ENCODE measurements around the gene ACTA1. TPM values are rescaled to one million over a fixed set of nuclear protein-coding genes. Genes with fewer than 3 reads are reported as not detected.

ACTA1 gene
- total RNA-seq, 1 donor from 2014 or later, result not detected

- no peak for DNase-seq
- Histone ChIP-seq H3K27me3 (peaks cover 24% of the 10 kb centered on the region), H3K9me3 (no peaks in the 10 kb centered on the region), H3K4me1 (peaks cover 21% of the 10 kb centered on the region), H3K4me3 (no peak overlapping the region), H3K27ac (no peak overlapping the region), H3K36me3 (no peaks in the 10 kb centered on the region)
- no peak for TF ChIP-seq CTCF (IDR thresholded peaks at IDR 0.05)
- intact Hi-C loops (cut with DNase I), result no loop called here
- peak; percentile 18 for ATAC-seq
These were observed 21.8 kb downstream of the ACTA1 start for GRCh38 chr1:229412056-229412455.

GRCh38 chr1:229411434-229412055 lies 22.3 kb downstream of the ACTA1 start:
- no peaks in the 10 kb centered on the region for H3K9me3 ChIP-seq
- no peak for TF ChIP-seq CTCF (IDR thresholded peaks at IDR 0.05)
- peaks cover 28% of the 10 kb centered on the region for H3K27me3 ChIP-seq
- ATAC-seq, result no peak
- H3K4me1 ChIP-seq, result peaks cover 22% of the 10 kb centered on the region
- no peaks in the 10 kb centered on the region for H3K36me3 ChIP-seq
- no peak overlapping the region for H3K4me3 ChIP-seq
- intact Hi-C loops (cut with DNase I), result no loop called here
- no peak for DNase-seq
- H3K27ac ChIP-seq, result no peak overlapping the region

- intact Hi-C loops (cut with DNase I), result no loop called here
- Histone ChIP-seq H3K4me3 (no peak overlapping the region), H3K27me3 (peaks cover 35% of the 10 kb centered on the region), H3K9me3 (no peaks in the 10 kb centered on the region), H3K36me3 (no peaks in the 10 kb centered on the region), H3K27ac (no peak overlapping the region), H3K4me1 (peaks cover 22% of the 10 kb centered on the region)
- TF ChIP-seq CTCF (IDR thresholded peaks at IDR 0.05), result no peak
- ATAC-seq (peak; percentile 87), DNase-seq (no peak)
These were observed 23.0 kb downstream of the ACTA1 start for GRCh38 chr1:229410692-229411433.

GRCh38 chr1:229410370-229410691 lies 23.6 kb downstream of the ACTA1 start:
- ATAC-seq, result no peak
- no peak overlapping the region for H3K27ac ChIP-seq

GRCh38 chr1:229409616-229410369 lies 24.1 kb downstream of the ACTA1 start:
- H3K27ac ChIP-seq, result no peak overlapping the region
- peaks cover 44% of the 10 kb centered on the region for H3K27me3 ChIP-seq
- peaks cover 22% of the 10 kb centered on the region for H3K4me1 ChIP-seq
- no peak for ATAC-seq
- intact Hi-C loops (cut with DNase I), result no loop called here
- H3K36me3 ChIP-seq, result no peaks in the 10 kb centered on the region
- no peak overlapping the region for H3K4me3 ChIP-seq
- no peaks in the 10 kb centered on the region for H3K9me3 ChIP-seq
- no peak for DNase-seq
- TF ChIP-seq CTCF (IDR thresholded peaks at IDR 0.05), result no peak

More at GRCh38 chr1:229410370-229410691, 23.6 kb downstream of the ACTA1 start:
- no peak overlapping the region for H3K4me3 ChIP-seq
- intact Hi-C loops (cut with DNase I), result no loop called here
- H3K9me3 ChIP-seq, result no peaks in the 10 kb centered on the region
- no peaks in the 10 kb centered on the region for H3K36me3 ChIP-seq
- peaks cover 22% of the 10 kb centered on the region for H3K4me1 ChIP-seq
- peaks cover 40% of the 10 kb centered on the region for H3K27me3 ChIP-seq
- no peak for DNase-seq
- TF ChIP-seq CTCF (IDR thresholded peaks at IDR 0.05), result no peak

Measured in upper lobe of right lung (tissue), 1 donor.